Measurements from ENCODE around the gene KRT37. TPM values are rescaled to one million over a fixed set of nuclear protein-coding genes. Genes with fewer than 3 reads are reported as not detected.
"Not testable (repeated sequence)": the region's sequence is repeated elsewhere in the genome, so short reads cannot be mapped to it uniquely, and the experiment has no call there.

Gene KRT37
- total and polyA plus RNA-seq, 7 donors = not detected

DNA sequence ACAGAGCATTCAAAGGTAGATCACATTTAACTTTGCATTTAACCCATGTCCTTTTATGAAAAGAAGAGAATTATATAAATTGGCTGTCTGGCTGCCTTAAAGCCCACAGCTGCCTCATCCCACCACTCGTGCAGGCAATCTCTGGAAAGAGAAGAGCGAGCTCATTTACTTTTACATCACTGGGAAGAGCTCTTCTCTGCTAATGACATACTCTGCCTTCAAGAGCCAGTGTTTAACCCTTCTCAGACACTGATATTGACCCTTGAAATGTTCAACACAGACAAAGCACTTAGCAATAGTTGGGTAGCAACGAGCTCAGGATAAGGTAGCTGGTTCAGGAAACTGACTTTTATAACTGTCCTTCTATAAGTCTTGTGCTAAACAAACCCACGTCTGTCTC lies 9.6 kb upstream of the KRT37 start:
- TF ChIP-seq CTCF (IDR thresholded peaks at IDR 0.05) = no peak
- Histone ChIP-seq H3K27me3 (ENCODE audit: insufficient read depth in 3 of 3, low read length in 2 of 3) (peaks cover 2 to 3% (median 2%) of the 10 kb centered on the region in 3 donors), H3K27ac (no peak overlapping the region), H3K4me1 (no peaks in the 10 kb centered on the region), H3K4me3 (no peak overlapping the region), H3K9me3 (no peaks in the 10 kb centered on the region), H3K36me3 (ENCODE audit: insufficient read depth in 1 of 2, low read depth in 1 of 2) (no peaks in the 10 kb centered on the region)
- intact Hi-C loops (cut with DNase I) = no loop called here
- ATAC-seq = no peak
- WGBS, 3 donors = 37 to 54% (median 46%) methylated on average over 4 of the region's 4 CpGs
- DNase-seq = no peak

GRCh38 chr17:41433586-41433985 lies 9.2 kb upstream of the KRT37 start:
- WGBS, 3 donors = 55 to 58% (median 58%) methylated on average over 4 of the region's 4 CpGs
- no peak for TF ChIP-seq CTCF (IDR thresholded peaks at IDR 0.05)
- ATAC-seq (no peak), DNase-seq (no peak)
- H3K4me1 ChIP-seq = no peaks in the 10 kb centered on the region
- no peak overlapping the region for H3K27ac ChIP-seq
- intact Hi-C loops (cut with DNase I) = no loop called here
- peaks cover 2 to 3% (median 2%) of the 10 kb centered on the region in 3 donors for H3K27me3 ChIP-seq (ENCODE audit: insufficient read depth in 3 of 3, low read length in 2 of 3)
- no peaks in the 10 kb centered on the region for H3K9me3 ChIP-seq
- H3K4me3 ChIP-seq = no peak overlapping the region
- H3K36me3 ChIP-seq (ENCODE audit: insufficient read depth in 1 of 2, low read depth in 1 of 2) = no peaks in the 10 kb centered on the region

DNA sequence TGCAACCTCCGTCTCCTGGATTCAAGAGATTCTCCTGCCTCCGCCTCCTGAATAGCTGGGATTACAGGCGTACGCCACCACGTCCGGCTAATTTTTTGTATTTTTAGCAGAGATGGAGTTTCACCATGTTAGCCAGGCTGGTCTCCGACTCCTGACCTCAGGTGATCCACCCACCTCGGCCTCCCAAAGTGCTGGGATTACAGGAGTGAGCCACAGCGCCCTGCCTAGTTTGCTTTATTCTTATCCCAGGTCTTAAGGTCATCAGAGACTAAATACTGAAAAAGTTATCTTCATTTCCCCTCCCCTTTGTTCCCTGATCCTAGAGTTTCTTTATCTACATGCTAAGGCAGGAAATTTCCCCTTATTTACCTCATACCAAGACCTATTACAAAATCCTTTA lies 6.0 kb upstream of the KRT37 start:
- 79 to 83% (median 80%) methylated on average over 9 of the region's 9 CpGs for WGBS, 3 donors
- H3K27me3 ChIP-seq (ENCODE audit: insufficient read depth in 3 of 3, low read length in 2 of 3) = not testable (repeated sequence)

GRCh38 chr17:41429667-41430066 lies 5.3 kb upstream of the KRT37 start:
- ATAC-seq (no peak), DNase-seq (no peak)
- H3K36me3 ChIP-seq (ENCODE audit: insufficient read depth in 1 of 2, low read depth in 1 of 2) = no peaks in the 10 kb centered on the region
- H3K4me1 ChIP-seq = no peaks in the 10 kb centered on the region
- no peak overlapping the region for H3K4me3 ChIP-seq
- no peaks in the 10 kb centered on the region for H3K9me3 ChIP-seq
- 64 to 72% (median 65%) methylated on average over 7 of the region's 7 CpGs for WGBS, 3 donors
- no peak for TF ChIP-seq CTCF (IDR thresholded peaks at IDR 0.05)
- no peak overlapping the region for H3K27ac ChIP-seq
- peaks cover 0 to 3% (median 2%) of the 10 kb centered on the region in 3 donors for H3K27me3 ChIP-seq (ENCODE audit: insufficient read depth in 3 of 3, low read length in 2 of 3)
- intact Hi-C loops (cut with DNase I) = no loop called here

More for the DNA sequence above, 6.0 kb upstream of the KRT37 start:
- ATAC-seq; H3K9me3 ChIP-seq; H3K4me1 ChIP-seq; H3K27ac ChIP-seq; H3K4me3 ChIP-seq; DNase-seq; intact Hi-C loops (cut with DNase I); H3K36me3 ChIP-seq (ENCODE audit: insufficient read depth in 1 of 2, low read depth in 1 of 2): not testable (repeated sequence)

DNA sequence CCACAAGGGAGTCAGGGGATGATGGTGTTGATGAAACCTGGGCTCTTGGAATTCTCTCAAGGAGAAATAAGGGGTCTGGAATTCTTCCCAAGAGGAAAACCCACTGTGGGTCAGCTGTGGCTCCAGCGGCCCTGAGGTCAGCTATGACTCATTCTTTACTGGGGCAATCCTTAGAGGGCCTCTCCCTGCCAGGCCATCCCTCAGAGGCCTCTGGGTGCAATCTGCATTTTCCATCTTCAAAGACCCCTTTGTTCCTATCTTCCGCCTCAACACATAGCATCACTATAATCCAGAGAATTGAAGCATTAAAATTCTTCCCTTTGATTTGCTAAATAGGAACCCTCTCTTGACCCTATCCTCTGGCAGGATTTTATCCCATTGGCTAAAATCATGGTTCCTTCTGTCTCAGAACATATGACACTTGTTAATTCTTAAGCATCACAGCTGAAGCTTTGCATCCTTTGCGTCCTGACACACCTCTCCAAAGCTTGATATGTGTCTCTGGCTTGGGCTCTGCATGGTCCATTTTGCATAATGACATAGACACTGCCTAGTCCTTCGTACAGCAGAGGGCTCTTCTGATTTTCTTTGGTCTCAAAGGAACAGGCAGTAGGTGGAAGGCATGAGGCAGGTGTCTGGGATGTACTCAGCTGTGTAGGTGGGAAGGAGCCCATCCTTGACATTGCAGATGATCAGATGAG lies 4.4 kb upstream of the KRT37 start:
- H3K9me3 ChIP-seq = no peaks in the 10 kb centered on the region
- ATAC-seq (no peak), DNase-seq (no peak)
- no peaks in the 10 kb centered on the region for H3K4me1 ChIP-seq
- H3K27me3 ChIP-seq (ENCODE audit: insufficient read depth in 3 of 3, low read length in 2 of 3) = peaks cover 0 to 3% (median 2%) of the 10 kb centered on the region in 3 donors
- TF ChIP-seq CTCF (IDR thresholded peaks at IDR 0.05) = no peak
- 44 to 56% (median 44%) methylated on average over 4 of the region's 4 CpGs for WGBS, 3 donors
- H3K4me3 ChIP-seq = no peak overlapping the region
- no peak overlapping the region for H3K27ac ChIP-seq
- intact Hi-C loops (cut with DNase I) = no loop called here
- no peaks in the 10 kb centered on the region for H3K36me3 ChIP-seq (ENCODE audit: insufficient read depth in 1 of 2, low read depth in 1 of 2)

DNA sequence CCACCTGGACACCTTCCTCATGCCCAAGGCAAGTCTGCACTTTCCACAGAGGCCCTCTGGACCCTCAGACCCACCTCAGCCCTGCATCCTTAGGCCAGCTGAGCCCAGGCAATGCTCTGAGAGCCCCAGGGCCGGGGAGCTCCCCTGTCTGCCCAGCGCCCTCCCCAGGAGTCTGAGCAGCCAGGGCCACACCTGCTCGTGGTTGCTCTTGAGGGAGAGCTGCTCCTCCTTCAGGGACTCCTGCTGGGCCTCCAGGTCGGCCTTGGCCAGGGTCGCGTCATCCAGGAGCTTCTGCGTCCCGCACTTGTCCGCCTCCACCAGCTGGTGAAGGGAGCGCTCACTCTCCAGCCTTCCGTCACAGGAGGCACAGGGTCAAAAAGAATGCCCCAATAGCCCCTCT lies 1.8 kb downstream of the KRT37 start:
- intact Hi-C loops (cut with DNase I); H3K27ac ChIP-seq; H3K4me1 ChIP-seq; H3K4me3 ChIP-seq; ATAC-seq; H3K36me3 ChIP-seq (ENCODE audit: insufficient read depth in 1 of 2, low read depth in 1 of 2); H3K27me3 ChIP-seq (ENCODE audit: insufficient read depth in 3 of 3, low read length in 2 of 3); H3K9me3 ChIP-seq; DNase-seq: not testable (repeated sequence)
- 85 to 93% (median 87%) methylated on average over 11 of the region's 11 CpGs for WGBS, 3 donors

All from psoas muscle (tissue), 8 donors.